ENCODE data around the gene GFRA4. TPM values are rescaled to one million over a fixed set of nuclear protein-coding genes. Genes with fewer than 3 reads are reported as not detected.

The GFRA4 gene
- total and polyA plus RNA-seq, 7 donors, result not detected

GRCh38 chr20:3647473-3647872 is 15.7 kb downstream of the GFRA4 start:
- intact Hi-C loops (cut with DNase I), result no loop called here
- H3K36me3 ChIP-seq, result peaks cover 0 to 56% (median 0%) of the 10 kb centered on the region in 4 donors
- H3K4me1 ChIP-seq, result peaks cover 0 to 9% (median 4%) of the 10 kb centered on the region in 4 donors
- H3K9me3 ChIP-seq, result no peaks in the 10 kb centered on the region
- no peak for TF ChIP-seq POLR2AphosphoS5 (IDR thresholded peaks at IDR 0.05)
- no peak for TF ChIP-seq POLR2A (IDR thresholded peaks at IDR 0.05)
- no peak for TF ChIP-seq CTCF (IDR thresholded peaks at IDR 0.05)
- TF ChIP-seq EP300 (IDR thresholded peaks at IDR 0.05), result no peak
- no peaks in the 10 kb centered on the region for H3K27me3 ChIP-seq
- H3K27ac ChIP-seq, result no peak overlapping the region
- DNase-seq, result no peak
- H3K4me3 ChIP-seq, result no peak overlapping the region

- Histone ChIP-seq H3K27ac (no peak overlapping the region), H3K27me3 (no peaks in the 10 kb centered on the region), H3K4me3 (no peak overlapping the region), H3K9me3 (no peaks in the 10 kb centered on the region), H3K36me3 (peaks cover 0 to 64% (median 0%) of the 10 kb centered on the region in 4 donors), H3K4me1 (peaks cover 0 to 9% (median 4%) of the 10 kb centered on the region in 4 donors)
- 89 to 90% methylated on average over 13 of the region's 13 CpGs for WGBS, 2 donors
- TF ChIP-seq POLR2A (IDR thresholded peaks at IDR 0.05) (no peak), CTCF (IDR thresholded peaks at IDR 0.05) (no peak), POLR2AphosphoS5 (IDR thresholded peaks at IDR 0.05) (no peak), EP300 (IDR thresholded peaks at IDR 0.05) (no peak)
- intact Hi-C loops (cut with DNase I), result no loop called here
- DNase-seq, result no peak
These were observed 16.5 kb downstream of the GFRA4 start for GRCh38 chr20:3646651-3647050.

- 71 to 90% methylated on average over 5 of the region's 5 CpGs for WGBS, 2 donors
- intact Hi-C loops (cut with DNase I), result no loop called here
- DNase-seq, result no peak
- TF ChIP-seq EP300 (IDR thresholded peaks at IDR 0.05) (no peak), POLR2AphosphoS5 (IDR thresholded peaks at IDR 0.05) (no peak), POLR2A (IDR thresholded peaks at IDR 0.05) (no peak), CTCF (IDR thresholded peaks at IDR 0.05) (no peak)
- H3K4me1 ChIP-seq, result peaks cover 0 to 9% (median 4%) of the 10 kb centered on the region in 4 donors
- no peak overlapping the region for H3K4me3 ChIP-seq
- peaks cover 0 to 65% (median 0%) of the 10 kb centered on the region in 4 donors for H3K36me3 ChIP-seq
- H3K27ac ChIP-seq, result no peak overlapping the region
- no peaks in the 10 kb centered on the region for H3K27me3 ChIP-seq
- H3K9me3 ChIP-seq, result no peaks in the 10 kb centered on the region
These were observed 17.1 kb downstream of the GFRA4 start for GRCh38 chr20:3646067-3646440.

- Histone ChIP-seq H3K36me3 (peaks cover 0 to 64% (median 0%) of the 10 kb centered on the region in 4 donors), H3K4me3 (no peak overlapping the region), H3K27me3 (no peaks in the 10 kb centered on the region), H3K27ac (no peak overlapping the region), H3K9me3 (no peaks in the 10 kb centered on the region), H3K4me1 (peaks cover 0 to 9% (median 4%) of the 10 kb centered on the region in 4 donors)
- DNase-seq, result no peak
- no peak for TF ChIP-seq POLR2A (IDR thresholded peaks at IDR 0.05)
- no peak for TF ChIP-seq EP300 (IDR thresholded peaks at IDR 0.05)
- TF ChIP-seq POLR2AphosphoS5 (IDR thresholded peaks at IDR 0.05), result no peak
- TF ChIP-seq CTCF (IDR thresholded peaks at IDR 0.05), result no peak
- WGBS, 2 donors, result 91 to 93% methylated on average over 20 of the region's 20 CpGs
- intact Hi-C loops (cut with DNase I), result no loop called here
These were observed 17.7 kb downstream of the GFRA4 start for GRCh38 chr20:3645309-3646066.

All from sigmoid colon (tissue), 7 donors.